Smooth muscle cell (in vitro differentiated cells): ENCODE results near the gene C1QTNF6. TPM values are rescaled to one million over a fixed set of nuclear protein-coding genes. Genes with fewer than 3 reads are reported as not detected.

Experiments used
- DNase-seq: peaks from one replicate; lab custom pipeline; 2025; ENCODE audit not compliant: unreplicated experiment; lab: John Stamatoyannopoulos, UW
- H2AFZ ChIP-seq: fragments of 200-600 bp; sonication (generic); 2 replicates; pipeline ENCODE4 v1.6.0; 2016; ENCODE audit warnings: antibody characterized with exemption, low read depth, mild to moderate bottlenecking
- H3F3A ChIP-seq: fragments of 200-600 bp; sonication (generic); 2 replicates; pipeline ENCODE4 v1.6.0; 2017; ENCODE audit warnings: antibody characterized with exemption, low read depth
- H3K27ac ChIP-seq: fragments of 200-600 bp; sonication (generic); 2 replicates; pipeline ENCODE4 v1.5.1; 2016; ENCODE audit warnings: low read depth, mild to moderate bottlenecking
- H3K27me3 ChIP-seq: fragments of 200-600 bp; sonication (generic); 2 replicates; pipeline ENCODE4 v1.6.1; 2016; ENCODE audit warnings: low read depth, mild to moderate bottlenecking
- H3K36me3 ChIP-seq: fragments of 200-600 bp; sonication (generic); 2 replicates; pipeline ENCODE4 v1.5.1; 2016; ENCODE audit warnings: low read depth
- H3K4me1 ChIP-seq: fragments of 200-600 bp; sonication (generic); 2 replicates; pipeline ENCODE4 v1.5.1; 2016; ENCODE audit warnings: low read depth
- H3K4me2 ChIP-seq: fragments of 200-600 bp; sonication (generic); 2 replicates; pipeline ENCODE4 v1.6.0; 2016; ENCODE audit warnings: mild to moderate bottlenecking
- H3K4me3 ChIP-seq: fragments of 200-600 bp; sonication (generic); 2 replicates; pipeline ENCODE4 v1.5.1; 2016; ENCODE audit warnings: mild to moderate bottlenecking
- H3K79me2 ChIP-seq: fragments of 200-600 bp; sonication (generic); 2 replicates; pipeline ENCODE4 v1.6.0; 2016; ENCODE audit warnings: low read depth, mild to moderate bottlenecking
- H3K9ac ChIP-seq: fragments of 200-600 bp; sonication (generic); 2 replicates; pipeline ENCODE4 v1.6.0; 2016; ENCODE audit warnings: low read depth
- H3K9me3 ChIP-seq: fragments of 200-600 bp; sonication (generic); replicated peaks from 2 replicates; pipeline ENCODE4 v1.5.1; 2016; ENCODE audit warnings: low read depth
- H4K20me1 ChIP-seq: fragments of 200-600 bp; sonication (generic); 2 replicates; pipeline ENCODE4 v1.6.0; 2016; ENCODE audit warnings: low read depth
- CTCF ChIP-seq: fragments of 200-600 bp; sonication (generic); IDR thresholded peaks from 2 replicates; pipeline ENCODE4 v1.5.1; 2017; ENCODE audit warnings: borderline replicate concordance, mild to moderate bottlenecking, antibody characterized with exemption; ENCODE audit not compliant: insufficient read depth, poor library complexity, severe bottlenecking
- whole genome bisulfite sequencing: methylation state at CpG from one replicate; pipeline ENCODE4 v1.1.7; 2016; ENCODE audit warnings: low lambda C conversion rate; 5-methylcytosine and 5-hydroxymethylcytosine counted together
- polyA plus RNA-seq: library from polyadenylated mRNA; unstranded; fragments of >200 nt; fragmentation: Nextera tagmentation; extraction: Ambion mirVana; gene quantifications from 2 replicates; pipeline ENCODE4 v1.2.1, GENCODE V29; 2016
- total RNA-seq: library from RNA; depleted of rRNA; stranded (reverse); fragments of >200 nt; gene quantifications from 2 replicates; pipeline ENCODE4 v1.2.3, GENCODE V29; 2014

The C1QTNF6 gene
- total and polyA plus RNA-seq, 2 experiments from 2014 or later, result 14.3 to 26.8 TPM

GRCh38 chr22:37179622-37180420 is 8.2 kb downstream of the C1QTNF6 start:
- H3K9ac ChIP-seq, result no peak overlapping the region
- no peaks in the 10 kb centered on the region for H4K20me1 ChIP-seq
- H3F3A ChIP-seq, result peaks cover 5% of the 10 kb centered on the region
- no peak overlapping the region for H3K4me2 ChIP-seq
- H3K27ac ChIP-seq, result no peak overlapping the region
- 95% methylated on average over 31 of the region's 31 CpGs for WGBS
- no peak overlapping the region for H2AFZ ChIP-seq
- H3K27me3 ChIP-seq, result no peaks in the 10 kb centered on the region
- H3K4me1 ChIP-seq, result peaks cover 32% of the 10 kb centered on the region
- no peaks in the 10 kb centered on the region for H3K79me2 ChIP-seq
- no peaks in the 10 kb centered on the region for H3K36me3 ChIP-seq
- no peak for DNase-seq
- H3K9me3 ChIP-seq, result no peaks in the 10 kb centered on the region
- TF ChIP-seq CTCF, result no peak
- no peak overlapping the region for H3K4me3 ChIP-seq

- peaks cover 5% of the 10 kb centered on the region for H3F3A ChIP-seq
- no peak for TF ChIP-seq CTCF
- no peak for DNase-seq
- no peaks in the 10 kb centered on the region for H3K79me2 ChIP-seq
- no peaks in the 10 kb centered on the region for H4K20me1 ChIP-seq
- H3K27me3 ChIP-seq, result no peaks in the 10 kb centered on the region
- H3K4me3 ChIP-seq, result no peak overlapping the region
- peaks cover 32% of the 10 kb centered on the region for H3K4me1 ChIP-seq
- no peak overlapping the region for H2AFZ ChIP-seq
- H3K4me2 ChIP-seq, result peak overlapping the region; percentile 25
- no peaks in the 10 kb centered on the region for H3K36me3 ChIP-seq
- peak overlapping the region; percentile 75 for H3K27ac ChIP-seq
- WGBS, result 96% methylated on average over 10 of the region's 10 CpGs
- H3K9me3 ChIP-seq, result no peaks in the 10 kb centered on the region
- H3K9ac ChIP-seq, result no peak overlapping the region
Measured at GRCh38 chr22:37179126-37179470, 8.9 kb downstream of the C1QTNF6 start.

GRCh38 chr22:37178350-37179125 is 9.5 kb downstream of the C1QTNF6 start:
- Histone ChIP-seq H3K36me3 (no peaks in the 10 kb centered on the region), H3K27me3 (no peaks in the 10 kb centered on the region), H3K4me1 (peaks cover 32% of the 10 kb centered on the region), H4K20me1 (no peaks in the 10 kb centered on the region), H3F3A (peaks cover 5% of the 10 kb centered on the region), H3K4me2 (peak overlapping the region; percentile 25), H3K79me2 (no peaks in the 10 kb centered on the region), H2AFZ (no peak overlapping the region), H3K27ac (peak overlapping the region; percentile 75), H3K9ac (no peak overlapping the region), H3K9me3 (no peaks in the 10 kb centered on the region), H3K4me3 (no peak overlapping the region)
- WGBS, result 50% methylated on average over 17 of the region's 17 CpGs
- TF ChIP-seq CTCF, result no peak
- no peak for DNase-seq
